ENCODE results near the gene THAP9.
"Not testable (repeated sequence)": the region's sequence is repeated elsewhere in the genome, so short reads cannot be mapped to it uniquely, and the experiment has no call there.

THAP9 gene

DNA sequence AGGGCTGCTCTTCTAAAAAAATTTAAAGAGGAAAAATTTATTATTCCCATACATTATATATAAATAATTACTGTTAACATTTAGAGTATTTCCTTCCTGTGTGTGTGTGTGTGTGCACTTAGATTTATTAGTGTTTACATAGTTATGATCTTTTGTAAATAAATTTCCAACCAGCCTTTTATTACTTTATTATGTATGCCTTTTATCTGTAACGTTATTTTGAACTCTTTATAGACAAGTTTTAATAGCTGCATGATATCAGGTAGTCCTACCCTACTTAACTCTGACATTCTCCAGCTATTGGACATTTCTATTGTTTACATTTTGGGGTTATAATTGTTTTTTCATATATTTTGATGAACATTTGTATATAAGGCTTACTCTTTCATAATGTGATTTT is 8.8 kb downstream of the THAP9 start:
- TF ChIP-seq, protein P1, sequence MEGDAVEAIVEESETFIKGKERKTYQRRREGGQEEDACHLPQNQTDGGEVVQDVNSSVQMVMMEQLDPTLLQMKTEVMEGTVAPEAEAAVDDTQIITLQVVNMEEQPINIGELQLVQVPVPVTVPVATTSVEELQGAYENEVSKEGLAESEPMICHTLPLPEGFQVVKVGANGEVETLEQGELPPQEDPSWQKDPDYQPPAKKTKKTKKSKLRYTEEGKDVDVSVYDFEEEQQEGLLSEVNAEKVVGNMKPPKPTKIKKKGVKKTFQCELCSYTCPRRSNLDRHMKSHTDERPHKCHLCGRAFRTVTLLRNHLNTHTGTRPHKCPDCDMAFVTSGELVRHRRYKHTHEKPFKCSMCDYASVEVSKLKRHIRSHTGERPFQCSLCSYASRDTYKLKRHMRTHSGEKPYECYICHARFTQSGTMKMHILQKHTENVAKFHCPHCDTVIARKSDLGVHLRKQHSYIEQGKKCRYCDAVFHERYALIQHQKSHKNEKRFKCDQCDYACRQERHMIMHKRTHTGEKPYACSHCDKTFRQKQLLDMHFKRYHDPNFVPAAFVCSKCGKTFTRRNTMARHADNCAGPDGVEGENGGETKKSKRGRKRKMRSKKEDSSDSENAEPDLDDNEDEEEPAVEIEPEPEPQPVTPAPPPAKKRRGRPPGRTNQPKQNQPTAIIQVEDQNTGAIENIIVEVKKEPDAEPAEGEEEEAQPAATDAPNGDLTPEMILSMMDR (IDR thresholded peaks at IDR 0.05; ENCODE audit: extremely low read depth, missing control alignments): no peak
- no peak for DNase-seq (ENCODE audit: low spot score)

DNA sequence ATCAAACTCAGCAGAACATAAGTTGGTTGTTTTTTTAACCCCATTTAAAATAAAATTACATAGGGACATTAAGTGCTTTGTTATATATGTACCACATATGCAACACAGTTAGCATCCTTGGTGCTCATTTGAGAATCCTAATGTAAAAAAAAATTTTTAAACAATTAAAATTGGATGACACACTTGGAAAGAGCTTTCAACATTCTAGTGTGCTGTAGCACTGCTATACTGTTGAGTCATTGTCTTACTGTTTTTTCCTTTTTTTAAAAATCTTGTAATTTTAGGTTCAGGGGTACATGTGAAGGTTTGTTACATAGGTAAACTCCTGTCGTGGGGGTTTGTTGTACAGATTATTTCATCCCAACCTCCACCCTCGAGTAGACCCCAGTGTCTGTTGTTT is 12.8 kb downstream of the THAP9 start:
- TF ChIP-seq, protein P1 (IDR thresholded peaks at IDR 0.05; ENCODE audit: extremely low read depth, missing control alignments): no peak
- DNase-seq (ENCODE audit: low spot score): no peak

DNA sequence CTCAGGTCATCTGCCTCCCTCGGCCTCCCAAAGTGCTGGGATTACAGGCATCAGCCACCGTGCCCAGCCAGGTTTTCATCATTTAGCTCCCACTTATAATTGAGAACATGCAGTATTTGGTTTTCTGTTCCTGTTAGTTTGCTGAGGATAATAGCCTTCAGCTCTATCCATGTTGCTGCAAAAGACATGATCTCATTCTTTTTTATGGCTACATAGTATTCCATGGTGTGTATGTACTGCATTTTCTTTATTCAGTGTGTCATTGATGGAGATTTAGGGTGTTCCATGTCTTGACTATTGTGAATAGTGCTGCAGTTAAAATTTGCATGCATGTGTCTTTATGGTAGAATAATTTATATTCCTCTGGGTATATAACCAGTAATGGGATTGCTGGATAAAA is 13.4 kb downstream of the THAP9 start:
- not testable (repeated sequence) for DNase-seq (ENCODE audit: low spot score)

DNA sequence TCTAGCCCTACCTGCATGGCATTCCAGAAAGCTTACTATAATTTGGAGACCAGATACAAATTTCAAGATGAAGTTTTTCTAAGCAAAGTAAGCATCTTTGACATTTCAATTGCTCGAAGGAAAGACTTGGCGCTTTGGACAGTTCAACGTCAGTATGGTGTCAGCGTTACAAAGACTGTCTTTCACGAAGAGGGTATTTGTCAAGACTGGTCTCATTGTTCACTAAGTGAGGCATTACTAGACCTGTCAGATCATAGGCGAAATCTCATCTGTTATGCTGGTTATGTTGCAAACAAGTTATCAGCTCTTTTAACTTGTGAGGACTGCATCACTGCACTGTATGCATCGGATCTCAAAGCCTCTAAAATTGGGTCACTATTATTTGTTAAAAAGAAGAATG is 17.6 kb downstream of the THAP9 start:
- TF ChIP-seq, protein P1 (IDR thresholded peaks at IDR 0.05; ENCODE audit: extremely low read depth, missing control alignments): no peak
- no peak for DNase-seq (ENCODE audit: low spot score)

DNA sequence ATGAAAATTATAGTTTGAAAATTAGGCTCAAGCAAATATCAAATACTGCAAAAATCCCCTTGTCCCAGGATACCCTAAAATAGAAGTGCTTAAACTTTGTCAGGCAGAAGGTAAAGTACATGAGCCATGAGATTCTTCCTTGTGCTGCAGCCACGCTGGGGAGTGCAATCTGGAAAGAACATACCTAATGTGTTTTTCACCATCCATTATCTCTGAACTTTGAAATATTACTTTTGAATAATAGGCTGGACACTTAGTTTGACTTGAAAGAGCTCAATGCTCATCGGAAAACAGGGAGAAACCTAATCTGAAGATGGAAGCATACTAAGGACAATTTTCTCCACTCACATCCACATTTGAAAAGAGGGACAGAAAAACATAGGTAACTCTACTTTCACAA is 18.9 kb downstream of the THAP9 start:
- DNase-seq (ENCODE audit: low spot score): no peak
- TF ChIP-seq, protein P1 (IDR thresholded peaks at IDR 0.05; ENCODE audit: extremely low read depth, missing control alignments): no peak

DNA sequence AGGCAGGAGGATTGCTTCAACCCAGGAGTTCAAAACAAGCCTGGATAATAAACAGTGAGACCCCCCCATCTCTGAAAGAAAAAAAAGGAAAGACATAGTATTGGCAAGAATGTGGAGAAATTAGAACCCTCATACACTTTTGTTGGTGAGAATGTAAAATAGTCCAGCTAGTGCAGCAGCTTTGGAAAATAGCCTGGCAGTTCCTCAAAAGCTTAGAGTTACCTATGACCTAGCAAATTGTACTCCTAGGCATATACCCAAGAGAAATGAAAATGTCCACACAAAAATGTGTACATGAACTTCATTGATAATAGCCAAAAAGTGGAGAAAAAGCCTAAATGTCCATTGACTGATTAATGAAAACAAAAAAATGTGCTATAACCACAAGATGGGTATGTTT is 21.3 kb downstream of the THAP9 start:
- DNase-seq (ENCODE audit: low spot score): no peak
- TF ChIP-seq, protein P1 (IDR thresholded peaks at IDR 0.05; ENCODE audit: extremely low read depth, missing control alignments): no peak

DNA sequence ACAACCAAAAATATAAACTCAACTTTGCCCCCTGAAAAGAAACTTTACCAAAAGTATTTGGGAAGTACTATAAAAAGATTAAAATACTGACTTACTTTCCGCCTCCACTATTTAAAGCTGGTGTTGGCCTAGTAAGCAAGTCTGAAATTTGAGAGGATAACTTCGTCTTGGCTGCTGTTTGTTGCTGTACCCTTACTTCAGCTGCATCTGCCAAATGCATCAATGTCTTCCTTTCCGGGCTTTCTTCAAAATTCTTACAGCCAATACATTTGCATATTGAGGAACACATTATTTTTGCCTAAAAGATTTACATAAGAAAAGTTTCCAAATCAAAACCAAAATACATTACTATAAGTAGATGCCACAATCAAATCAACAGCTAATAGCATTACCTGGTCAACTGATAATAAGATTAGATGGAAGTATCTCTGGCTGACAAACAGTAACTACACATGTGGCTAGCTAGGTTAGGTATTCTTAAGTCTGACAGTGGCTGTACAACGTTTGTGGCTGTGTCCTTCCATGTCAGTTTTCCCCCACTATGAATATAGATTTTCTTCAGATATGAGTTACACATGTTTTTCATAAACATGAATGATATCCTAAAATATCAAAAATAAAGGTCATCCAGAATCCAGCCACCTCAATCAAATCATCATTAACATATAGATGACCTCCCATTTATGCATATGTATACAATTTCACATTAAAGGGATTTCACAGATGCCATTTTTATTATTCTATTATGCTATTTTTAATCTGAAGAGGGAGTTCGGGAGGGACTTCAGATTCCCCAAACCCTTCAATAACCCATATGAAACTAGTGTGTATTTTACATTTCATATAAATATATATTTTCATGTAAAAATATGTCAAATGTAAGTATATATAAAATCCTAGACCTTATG is 30.6 kb downstream of the THAP9 start:
- no peak for DNase-seq (ENCODE audit: low spot score)
- TF ChIP-seq, protein P1 (IDR thresholded peaks at IDR 0.05; ENCODE audit: extremely low read depth, missing control alignments): no peak

DNA sequence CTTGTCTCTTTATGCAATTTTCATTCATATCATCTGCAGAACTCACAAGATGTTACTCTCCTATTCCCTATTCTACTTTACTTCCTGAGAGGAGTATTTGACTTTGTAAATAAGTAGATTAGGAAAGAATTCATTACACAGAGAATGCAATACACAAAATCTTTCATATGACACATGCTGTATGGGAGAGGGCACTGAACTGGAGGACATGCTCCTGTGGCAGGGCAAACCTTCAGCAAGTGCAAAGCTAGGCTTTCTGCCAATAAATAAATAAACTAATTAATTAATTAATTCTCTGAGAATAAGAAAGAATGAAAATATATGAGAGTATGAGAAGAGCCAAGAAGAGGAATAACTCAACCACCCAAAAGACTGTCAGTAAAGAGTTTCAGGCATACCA is 33.9 kb downstream of the THAP9 start:
- DNase-seq (ENCODE audit: low spot score): no peak
- TF ChIP-seq, protein P1 (IDR thresholded peaks at IDR 0.05; ENCODE audit: extremely low read depth, missing control alignments): no peak
